Posterior cingulate gyrus (tissue), 11 donors: Measurements from ENCODE around the gene MCCC1.

Experiments
- DNase-seq, 10 donors: peaks; one replicate each; pipeline versions ENCODE4 v3.0.0 to v3.0.0-alpha.2; 2020 to 2021; ENCODE audit warnings: mixed read lengths in 3 of 10
- intact Hi-C: fragments of 100-400 bp; cut with DNase I; formaldehyde crosslinking; loops from one replicate; pipeline ENCODE4 v1.15.1; 2023

MCCC1 gene

GRCh38 chr3:183061391-183062172 lies 37.7 kb downstream of the MCCC1 start:
- DNase-seq, result no peak
- intact Hi-C loops, result no loop called here

- no peak for DNase-seq
- intact Hi-C loops, result no loop called here
Observed at GRCh38 chr3:183058351-183058750, 40.9 kb downstream of the MCCC1 start.

- DNase-seq, result no peak
- intact Hi-C loops, result no loop called here
Observed at GRCh38 chr3:183050706-183051105, 48.6 kb downstream of the MCCC1 start.

GRCh38 chr3:183046883-183047282 lies 52.4 kb downstream of the MCCC1 start:
- intact Hi-C loops, result no loop called here

GRCh38 chr3:183044547-183045229 lies 54.6 kb downstream of the MCCC1 start:
- intact Hi-C loops, result no loop called here
- no peak for DNase-seq

More at GRCh38 chr3:183046883-183047282, 52.4 kb downstream of the MCCC1 start:
- no peak for DNase-seq

GRCh38 chr3:183038757-183039156 lies 60.5 kb downstream of the MCCC1 start:
- intact Hi-C loops, result no loop called here
- DNase-seq, result no peak

- intact Hi-C loops, result no loop called here
- no peak for DNase-seq
Observed at GRCh38 chr3:183038221-183038620, 61.1 kb downstream of the MCCC1 start.

- intact Hi-C loops, result no loop called here
Observed at GRCh38 chr3:183033746-183034145, 65.5 kb downstream of the MCCC1 start.

GRCh38 chr3:183032880-183033555 lies 66.3 kb downstream of the MCCC1 start:
- intact Hi-C loops, result no loop called here
- no peak for DNase-seq

More at GRCh38 chr3:183033746-183034145, 65.5 kb downstream of the MCCC1 start:
- DNase-seq, result no peak

GRCh38 chr3:183031826-183032225 lies 67.5 kb downstream of the MCCC1 start:
- no peak for DNase-seq
- intact Hi-C loops, result no loop called here

- intact Hi-C loops, result no loop called here
- DNase-seq, result no peak
Observed at GRCh38 chr3:183028416-183028815, 70.9 kb downstream of the MCCC1 start.

- intact Hi-C loops, result no loop called here
- no peak for DNase-seq
Observed at GRCh38 chr3:183027276-183027675, 72.0 kb downstream of the MCCC1 start.

- no peak for DNase-seq
- intact Hi-C loops, result no loop called here
Observed at GRCh38 chr3:183022936-183023516, 76.3 kb downstream of the MCCC1 start.

GRCh38 chr3:183018421-183019192 lies 80.7 kb downstream of the MCCC1 start:
- intact Hi-C loops, result no loop called here
- DNase-seq, result no peak

- intact Hi-C loops, result no loop called here
- no peak for DNase-seq
Observed at GRCh38 chr3:183015185-183015584, 84.1 kb downstream of the MCCC1 start.

GRCh38 chr3:183013856-183014255 lies 85.4 kb downstream of the MCCC1 start:
- no peak for DNase-seq

GRCh38 chr3:183013074-183013473 lies 86.2 kb downstream of the MCCC1 start:
- no peak for DNase-seq
- intact Hi-C loops, result no loop called here

More at GRCh38 chr3:183013856-183014255, 85.4 kb downstream of the MCCC1 start:
- intact Hi-C loops, result no loop called here

GRCh38 chr3:183008800-183009199 lies 90.5 kb downstream of the MCCC1 start:
- no peak for DNase-seq
- intact Hi-C loops, result no loop called here

GRCh38 chr3:183008303-183008702 lies 91.0 kb downstream of the MCCC1 start:
- intact Hi-C loops, result no loop called here
- DNase-seq, result no peak

GRCh38 chr3:183006396-183007002 lies 92.8 kb downstream of the MCCC1 start:
- DNase-seq, result no peak
- intact Hi-C loops, result no loop called here
